Endometrial microvascular endothelial cells (primary cell): ENCODE data around the gene DUS2. TPM values are rescaled to one million over a fixed set of nuclear protein-coding genes. Genes with fewer than 3 reads are reported as not detected.
"Not testable (repeated sequence)": the region's sequence is repeated elsewhere in the genome, so short reads cannot be mapped to it uniquely, and the experiment has no call there.

Experiments
- in situ Hi-C: cut with HindIII; loops from 2 replicates; pipeline ENCODE4 v1.10.0; 2017; ENCODE audit warnings: low sequenced_read_pairs, low pct_unique_long_range_greater_than_20kb; ENCODE audit errors: inconsistent ontology term
- total RNA-seq: library from RNA; depleted of rRNA; stranded (reverse); fragments of >200 nt; gene quantifications from one replicate; pipeline ENCODE4 v1.2.3, GENCODE V29; 2015; ENCODE audit errors: inconsistent ontology term

DUS2 gene
- total RNA-seq, 1 donor from 2014 or later = 32.6 TPM

GRCh38 chr16:68107230-68107928, 84.3 kb downstream of the DUS2 start:
- in situ Hi-C loops = not testable (repeated sequence)

DNA sequence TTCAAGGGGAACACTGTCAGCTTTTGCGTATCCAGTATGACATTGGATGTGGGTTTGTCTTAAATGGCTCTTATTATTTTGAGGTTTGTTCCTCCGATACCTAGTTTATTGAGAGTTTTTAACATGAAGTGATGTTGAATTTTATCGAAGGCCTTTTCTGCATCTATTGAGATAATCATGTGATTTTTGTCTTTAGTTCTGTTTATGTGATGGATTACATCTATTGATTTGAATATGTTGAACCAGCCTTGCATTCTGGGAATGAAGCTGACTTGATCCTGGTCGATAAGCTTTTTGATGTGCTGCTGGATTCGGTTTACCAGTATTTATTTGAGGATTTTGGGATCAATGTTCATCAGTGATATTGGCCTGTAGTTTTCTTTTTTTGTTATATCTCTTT, 86.1 kb downstream of the DUS2 start:
- in situ Hi-C loops = not testable (repeated sequence)

DNA sequence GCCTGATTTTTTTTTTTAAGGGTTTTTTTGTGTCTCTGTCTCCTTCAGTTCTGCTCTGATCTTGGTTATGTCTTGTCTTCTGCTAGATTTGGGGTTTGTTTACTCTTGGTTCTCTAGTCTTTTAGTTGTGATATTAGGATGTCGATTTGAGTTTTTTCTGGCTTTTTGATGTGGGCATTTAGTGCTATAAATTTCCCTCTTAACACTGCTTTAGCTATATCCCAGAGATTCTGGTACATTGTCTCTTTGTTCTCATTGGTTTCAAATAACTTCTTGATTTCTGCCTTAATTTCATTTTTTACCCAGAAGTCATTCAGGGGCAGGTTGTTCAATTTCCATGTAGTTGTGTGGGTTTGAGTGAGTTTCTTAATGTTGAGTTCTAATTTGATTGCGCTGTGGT, 87.5 kb downstream of the DUS2 start:
- in situ Hi-C loops = not testable (repeated sequence)

DNA sequence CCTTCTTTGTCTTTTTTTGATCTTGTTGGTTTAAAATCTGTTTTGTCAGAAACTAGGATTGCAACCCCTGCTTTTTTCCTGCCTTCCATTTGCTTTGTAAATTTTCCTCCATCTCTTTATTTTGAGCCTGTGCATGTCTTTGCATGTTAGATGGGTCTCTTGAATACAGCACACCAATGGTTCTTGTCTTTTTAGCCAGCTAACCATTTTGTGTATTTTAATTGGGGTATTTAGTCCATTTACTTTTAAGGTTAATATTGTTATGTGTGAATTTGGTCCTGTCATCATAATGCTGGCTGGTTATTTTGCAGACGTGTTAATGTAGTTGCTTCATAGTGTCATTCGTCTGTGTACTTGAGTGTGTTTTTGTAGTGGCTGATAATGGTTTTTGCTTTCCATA, 88.3 kb downstream of the DUS2 start:
- in situ Hi-C loops = no loop called here

GRCh38 chr16:68113059-68113761, 90.1 kb downstream of the DUS2 start:
- in situ Hi-C loops = no loop called here

DNA sequence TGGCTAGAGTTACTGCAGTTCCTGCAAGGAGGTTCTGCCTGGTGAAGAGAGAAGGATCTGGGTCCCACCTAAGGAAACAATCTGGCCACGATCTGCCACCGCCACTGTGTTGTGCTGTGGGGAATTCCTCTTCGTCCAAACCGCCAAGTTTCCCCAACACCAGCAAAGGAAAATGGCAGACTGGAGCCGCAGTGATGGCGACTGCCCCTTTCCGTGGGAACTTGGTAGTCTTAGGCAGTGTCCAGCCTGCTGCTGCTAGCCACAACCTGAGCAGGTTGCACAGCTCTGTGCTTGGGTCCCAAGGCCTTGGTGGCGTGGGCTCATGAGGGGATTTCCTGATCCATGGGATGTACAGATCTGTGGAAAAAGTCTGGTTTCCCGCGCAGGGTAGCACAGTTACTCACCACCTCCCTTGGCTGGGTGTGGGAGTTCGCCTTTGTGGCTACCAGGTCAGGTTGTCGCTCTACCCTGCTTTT, 90.7 kb downstream of the DUS2 start:
- in situ Hi-C loops = no loop called here

GRCh38 chr16:68114939-68115338, 91.9 kb downstream of the DUS2 start:
- in situ Hi-C loops = not testable (repeated sequence)

GRCh38 chr16:68115851-68116250, 92.8 kb downstream of the DUS2 start:
- in situ Hi-C loops = no loop called here

DNA sequence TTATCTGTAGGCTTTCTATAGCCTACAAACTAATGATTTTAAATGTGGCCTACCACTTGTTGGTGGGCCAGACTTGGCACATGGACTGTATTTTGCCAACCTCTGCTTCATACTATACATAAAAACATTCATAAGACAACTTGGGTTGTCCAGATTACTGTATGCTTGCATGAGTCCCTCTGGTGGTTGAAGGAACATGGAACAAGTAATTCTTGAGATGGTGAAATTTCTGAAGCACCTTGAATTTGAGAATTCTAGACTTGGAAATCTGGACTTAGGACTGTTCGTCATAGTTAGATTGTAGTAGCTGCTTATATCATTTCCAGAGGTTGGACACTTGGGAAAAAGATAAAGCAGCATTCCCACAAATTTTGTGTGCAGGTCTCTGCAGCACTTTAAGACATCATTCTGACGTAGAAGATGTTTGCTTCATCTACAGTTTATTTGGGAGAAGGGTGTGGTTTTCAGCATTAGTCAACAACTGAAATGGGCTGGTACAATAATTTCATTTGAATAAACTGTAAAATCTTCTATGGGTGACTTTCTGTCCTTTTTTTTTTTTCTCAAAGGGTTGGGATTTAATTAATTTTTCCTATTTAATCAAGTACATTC, 93.3 kb downstream of the DUS2 start:
- in situ Hi-C loops = no loop called here

DNA sequence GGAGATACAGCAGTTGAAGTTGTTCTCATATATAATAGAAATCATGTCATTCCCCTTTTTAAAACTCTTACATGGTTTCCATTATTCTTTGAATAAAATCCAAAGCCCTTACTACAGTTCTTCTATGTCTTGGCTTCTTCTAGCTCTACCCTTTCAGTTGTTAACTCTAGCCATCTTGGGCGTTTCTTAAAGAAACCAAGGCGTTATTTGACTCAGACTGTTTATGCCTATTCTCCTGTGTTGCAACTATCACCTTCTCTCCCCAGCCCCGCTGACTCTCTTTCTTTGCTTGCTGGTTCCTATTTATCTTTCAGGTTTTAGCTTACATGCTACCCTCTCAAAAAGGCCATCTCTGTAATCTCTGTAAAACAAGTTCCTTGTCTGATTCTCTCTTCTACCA, 94.8 kb downstream of the DUS2 start:
- in situ Hi-C loops = no loop called here

DNA sequence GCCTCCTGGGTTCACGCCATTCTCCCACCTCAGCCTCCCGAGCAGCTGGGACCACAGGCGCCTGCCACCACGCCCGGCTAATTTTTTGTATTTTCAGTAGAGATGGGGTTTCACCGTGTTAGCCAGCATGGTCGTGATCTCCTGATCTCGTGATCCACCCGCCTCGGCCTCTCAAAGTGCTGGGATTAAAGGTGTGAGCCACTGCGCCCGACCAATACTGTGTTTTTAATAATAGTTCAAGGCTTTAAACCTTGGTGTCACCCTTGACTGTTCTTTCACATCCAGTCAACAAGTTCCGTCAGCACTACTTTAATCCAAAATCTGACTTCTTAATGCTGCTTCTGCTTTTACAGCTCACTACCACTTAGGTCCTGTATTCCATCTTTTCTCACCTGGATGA, 95.9 kb downstream of the DUS2 start:
- in situ Hi-C loops = not testable (repeated sequence)

- in situ Hi-C loops = not testable (repeated sequence)
Measured at GRCh38 chr16:68120496-68120895, 97.4 kb downstream of the DUS2 start.

GRCh38 chr16:68126395-68126794, 103.3 kb downstream of the DUS2 start:
- in situ Hi-C loops = no loop called here

DNA sequence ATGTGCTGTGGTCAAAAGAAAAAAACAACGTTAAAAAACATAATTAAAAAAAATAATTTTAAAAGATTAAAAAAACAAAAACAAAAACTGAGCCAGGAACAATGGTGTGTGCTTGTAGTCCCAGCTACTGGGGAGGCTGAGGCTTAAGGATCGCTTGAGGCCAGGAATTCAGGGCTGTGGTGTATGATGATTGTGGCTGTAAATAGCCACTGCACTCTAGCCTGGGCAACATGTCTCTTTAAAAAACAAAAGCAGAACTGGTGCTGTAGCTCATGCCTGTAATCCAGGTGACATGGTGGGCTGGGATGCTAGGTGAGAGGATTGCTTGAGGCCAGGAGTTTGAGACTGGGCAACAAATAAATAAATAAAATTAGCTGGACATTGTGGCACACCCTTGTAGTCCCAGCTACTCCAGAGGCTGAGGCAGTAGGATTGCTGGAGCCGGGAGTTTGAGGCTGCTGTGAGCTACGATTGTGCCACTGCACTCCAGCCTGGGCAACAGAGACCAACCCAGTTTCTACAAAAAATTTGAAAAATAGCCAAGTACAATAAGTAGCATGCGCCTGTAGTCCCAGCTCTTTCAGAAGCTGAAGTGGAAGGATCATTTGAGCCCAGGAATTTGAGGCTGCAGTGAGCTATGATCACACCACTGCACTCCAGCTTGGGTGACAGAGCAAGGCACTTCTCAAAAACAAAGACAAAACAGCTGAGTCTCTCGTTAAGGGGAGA, 105.7 kb downstream of the DUS2 start:
- in situ Hi-C loops = no loop called here

Other genes starting within 250 kb of the DUS2 start
- 6.1 TPM for gene RANBP10, start 216.7 kb upstream of the DUS2 start, total RNA-seq
- gene TSNAXIP1, start 216.4 kb upstream of the DUS2 start, total RNA-seq = not detected
- 33.0 TPM for gene THAP11, start 181.0 kb upstream of the DUS2 start, total RNA-seq
- gene NUTF2, start 176.4 kb upstream of the DUS2 start, total RNA-seq = 171 TPM
- gene CENPT, start 175.6 kb upstream of the DUS2 start, total RNA-seq = 37.8 TPM
- 99.8 TPM for gene EDC4, start 150.2 kb upstream of the DUS2 start, total RNA-seq
- not detected for gene NRN1L, start 138.4 kb upstream of the DUS2 start, total RNA-seq
- gene PSKH1, start 130.0 kb upstream of the DUS2 start, total RNA-seq = 6.9 TPM
- gene CTRL, start 91.4 kb upstream of the DUS2 start, total RNA-seq = 0.28 TPM
- 71.2 TPM for gene PSMB10, start 86.4 kb upstream of the DUS2 start, total RNA-seq
- gene LCAT, start 79.2 kb upstream of the DUS2 start, total RNA-seq = 5.1 TPM
- gene SLC12A4, start 54.6 kb upstream of the DUS2 start, total RNA-seq = 55.3 TPM
- not detected for gene DPEP3, start 42.8 kb upstream of the DUS2 start, total RNA-seq
- gene DPEP2, start 23.8 kb upstream of the DUS2 start, total RNA-seq = not detected
- not detected for gene DPEP2NB, start 7.4 kb upstream of the DUS2 start, total RNA-seq
- gene DDX28, start 52 bp upstream of the DUS2 start, total RNA-seq = 8.8 TPM
- gene NFATC3, start 62.1 kb downstream of the DUS2 start, total RNA-seq = 28.4 TPM
- 0.19 TPM for gene ESRP2, start 212.8 kb downstream of the DUS2 start, total RNA-seq
- gene PLA2G15, start 222.1 kb downstream of the DUS2 start, total RNA-seq = 25.4 TPM
- gene SLC7A6, start 241.2 kb downstream of the DUS2 start, total RNA-seq = 20.1 TPM